Kidney (tissue), 14 donors: ENCODE results near the gene RBMS3. TPM values are rescaled to one million over a fixed set of nuclear protein-coding genes. Genes with fewer than 3 reads are reported as not detected.
"Not testable (repeated sequence)": the region's sequence is repeated elsewhere in the genome, so short reads cannot be mapped to it uniquely, and the experiment has no call there.

Source experiments
- DNase-seq, 5 donors: peaks; one replicate each; pipeline ENCODE4 v3.0.0-alpha.2; 2013 to 2020
- FAIRE-seq: peaks from 2 replicates; lab custom pipeline; 2012; peaks lifted over from hg19 to GRCh38; lab: Jason Lieb, UNC
- H3K27ac ChIP-seq, 2 donors: one replicate each; pipeline ENCODE4 v1.7.0; 2013; ENCODE audit warnings: low read depth in 2 of 2, low read length in 2 of 2, inconsistent platforms in 1 of 2
- H3K27me3 ChIP-seq: one replicate; pipeline ENCODE4 v1.7.1; 2013; ENCODE audit warnings: low read length, inconsistent platforms; ENCODE audit not compliant: control insufficient read depth, insufficient read depth
- H3K36me3 ChIP-seq, 3 donors: one replicate each; pipeline versions ENCODE4 v1.7.0 to v1.7.1; 2013; ENCODE audit warnings: low read length in 3 of 3, control low read depth in 1 of 3, inconsistent platforms in 1 of 3; ENCODE audit not compliant: insufficient read depth in 3 of 3, control insufficient read depth in 2 of 3
- H3K4me1 ChIP-seq, 3 donors: one replicate each; pipeline versions ENCODE4 v1.7.0 to v1.7.1; 2013; ENCODE audit warnings: low read length in 3 of 3, inconsistent platforms in 1 of 3, low read depth in 1 of 3; ENCODE audit not compliant: control insufficient read depth in 2 of 3, insufficient read depth in 2 of 3
- H3K4me3 ChIP-seq, 3 donors: one replicate each; pipeline versions ENCODE4 v1.7.0 to v1.8.1; 2013; ENCODE audit warnings: low read length in 3 of 3, control low read depth in 1 of 3, inconsistent platforms in 1 of 3
- H3K9ac ChIP-seq, 3 donors: one replicate each; pipeline versions ENCODE4 v1.7.0 to v1.7.1; 2013; ENCODE audit warnings: low read length in 3 of 3, control low read depth in 1 of 3, inconsistent platforms in 1 of 3
- H3K9me3 ChIP-seq, 3 donors: one replicate each; pipeline versions ENCODE4 v1.7.0 to v1.7.1; 2013; ENCODE audit warnings: low read length in 3 of 3, control low read depth in 1 of 3, inconsistent platforms in 1 of 3; ENCODE audit not compliant: control insufficient read depth in 2 of 3, insufficient read depth in 1 of 3
- CTCF ChIP-seq: IDR thresholded peaks from 3 replicates; pipeline ENCODE4 v1.5.1; 2012; ENCODE audit warnings: mild to moderate bottlenecking, moderate library complexity, borderline replicate concordance; ENCODE audit not compliant: insufficient read depth; ENCODE audit errors: extremely low read depth
- intact Hi-C: fragments of 100-400 bp; cut with DNase I; formaldehyde crosslinking; loops from one replicate; pipeline ENCODE4 v1.11.1; 2022
- polyA plus RNA-seq: library from polyadenylated mRNA; stranded (reverse); fragments of 350-450 nt; fragmentation: Illumina TruSeq; extraction: RNeasy Lipid Tissue Mini Kit (QIAGEN cat#74804); gene quantifications from one replicate; pipeline ENCODE4 v1.2.3, GENCODE V29; 2014; ENCODE audit warnings: low read depth, low replicate concordance; ENCODE audit not compliant: insufficient read depth
- total RNA-seq: library from RNA; stranded (reverse); fragmentation: NEBNext Ultra II Directional; extraction: Animal tissue kit (Norgen Biotek cat#: 25700); gene quantifications from one replicate; pipeline ENCODE4 v1.2.1, GENCODE V29; 2021
- donor health status: control.
- donor health status: control.
- donor health status: control.
- donor health status: control.
- donor health status: control.
- donor health status: DM: yes; HTN: yes; CAD: no.
- donor health status: Normal renal cell carcinoma (clear cell type).

The RBMS3 gene
- total and polyA plus RNA-seq, 2 donors from 2014 or later, result 3.2 to 48.8 TPM

DNA sequence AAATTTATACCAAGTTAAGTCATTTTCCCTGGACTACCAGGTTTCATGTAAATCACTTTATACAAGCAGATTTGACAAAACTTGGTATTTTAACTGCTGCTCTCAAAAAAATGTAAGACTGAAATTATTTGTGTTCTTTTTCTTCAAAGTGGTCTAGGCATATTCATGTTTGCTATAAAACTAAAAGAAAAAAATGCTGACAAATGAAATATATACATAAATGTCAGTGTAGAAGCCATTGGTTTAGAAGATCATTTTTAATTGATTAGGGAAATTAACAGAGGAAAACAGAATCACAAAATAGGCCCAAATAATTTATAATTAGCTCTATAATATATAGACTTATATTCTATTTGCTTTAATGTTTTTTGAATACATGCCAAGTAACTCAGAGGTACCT is 523.2 kb downstream of the RBMS3 start:
- no peaks in the 10 kb centered on the region for H3K4me1 ChIP-seq
- FAIRE-seq, result no peak
- no peak for TF ChIP-seq CTCF
- intact Hi-C loops, result no loop called here
- no peak overlapping the region for H3K9ac ChIP-seq
- no peaks in the 10 kb centered on the region for H3K27me3 ChIP-seq
- H3K27ac ChIP-seq, result no peak overlapping the region
- H3K4me3 ChIP-seq, result no peak overlapping the region
- no peaks in the 10 kb centered on the region for H3K9me3 ChIP-seq
- DNase-seq, result no peak
- H3K36me3 ChIP-seq, result no peaks in the 10 kb centered on the region

- intact Hi-C loops, result no loop called here
- DNase-seq (no peak), FAIRE-seq (no peak)
- no peaks in the 10 kb centered on the region for H3K9me3 ChIP-seq
- H3K27ac ChIP-seq, result no peak overlapping the region
- H3K27me3 ChIP-seq, result no peaks in the 10 kb centered on the region
- no peak overlapping the region for H3K9ac ChIP-seq
- no peak overlapping the region for H3K4me3 ChIP-seq
- no peaks in the 10 kb centered on the region for H3K36me3 ChIP-seq
- no peaks in the 10 kb centered on the region for H3K4me1 ChIP-seq
- no peak for TF ChIP-seq CTCF
These were observed 524.9 kb downstream of the RBMS3 start for GRCh38 chr3:29805757-29806156.

DNA sequence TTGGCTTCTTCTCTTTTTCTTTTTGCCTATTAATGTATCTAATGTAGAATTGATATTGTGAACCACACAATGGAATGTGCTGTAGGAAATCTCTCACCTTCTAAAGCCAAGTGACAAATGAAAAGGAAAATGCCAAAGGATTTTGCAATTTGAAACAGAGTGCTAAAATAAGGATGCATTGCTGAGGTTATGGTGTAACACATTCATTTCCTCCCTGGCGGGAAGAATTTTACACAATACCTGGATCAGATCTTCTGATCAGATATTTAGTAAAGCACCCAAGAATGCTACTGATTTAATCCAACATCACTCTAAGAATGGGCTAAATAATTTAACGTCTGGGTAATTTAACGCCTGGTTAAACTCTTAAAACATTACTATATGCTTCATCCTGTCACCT is 527.5 kb downstream of the RBMS3 start:
- H3K4me1 ChIP-seq, H3K9me3 ChIP-seq, H3K36me3 ChIP-seq, H3K4me3 ChIP-seq, intact Hi-C loops, H3K9ac ChIP-seq, H3K27ac ChIP-seq, H3K27me3 ChIP-seq, FAIRE-seq, DNase-seq: not testable (repeated sequence)

GRCh38 chr3:29822071-29822470 is 541.2 kb downstream of the RBMS3 start:
- H3K9me3 ChIP-seq, result no peaks in the 10 kb centered on the region
- H3K27me3 ChIP-seq, result no peaks in the 10 kb centered on the region
- H3K9ac ChIP-seq, result no peak overlapping the region
- no peak for FAIRE-seq
- DNase-seq, result no peak
- H3K4me3 ChIP-seq, result no peak overlapping the region
- H3K4me1 ChIP-seq, result no peaks in the 10 kb centered on the region
- H3K27ac ChIP-seq, result no peak overlapping the region
- intact Hi-C loops, result no loop called here
- no peaks in the 10 kb centered on the region for H3K36me3 ChIP-seq
- TF ChIP-seq CTCF, result no peak
